Colonic mucosa (tissue), 4 donors: ENCODE measurements around the gene PCSK5. TPM values are rescaled to one million over a fixed set of nuclear protein-coding genes. Genes with fewer than 3 reads are reported as not detected.

Experiments
- DNase-seq: peaks from one replicate; pipeline ENCODE4 v3.0.0-alpha.2; 2020
- H3K27ac ChIP-seq: fragments of 200-600 bp; one replicate; pipeline ENCODE4 v1.8.0; 2021
- H3K27me3 ChIP-seq: fragments of 200-600 bp; one replicate; pipeline ENCODE4 v1.8.0; 2021
- H3K36me3 ChIP-seq: fragments of 200-600 bp; one replicate; pipeline ENCODE4 v1.8.0; 2021
- H3K4me1 ChIP-seq: fragments of 200-600 bp; one replicate; pipeline ENCODE4 v1.8.0; 2021; ENCODE audit warnings: mild to moderate bottlenecking
- H3K4me3 ChIP-seq: fragments of 200-600 bp; one replicate; pipeline ENCODE4 v1.8.0; 2021
- H3K9ac ChIP-seq, 2 donors: one replicate each; pipeline ENCODE4 v1.7.0; 2013; ENCODE audit warnings: control low read depth in 2 of 2, low read depth in 2 of 2, low read length in 2 of 2
- H3K9me3 ChIP-seq: fragments of 200-600 bp; one replicate; pipeline ENCODE4 v1.8.0; 2021
- intact Hi-C: fragments of 100-400 bp; cut with DNase I; formaldehyde crosslinking; loops from one replicate; pipeline ENCODE4 v1.14.1; 2022
- total RNA-seq, 2 donors: library from RNA; stranded (reverse); fragmentation: NEBNext Ultra II Directional in 1 of 2; extraction: Animal tissue kit (Norgen Biotek cat#: 25700) in 1 of 2; gene quantifications; one replicate each; pipeline ENCODE4 v1.2.1, GENCODE V29; 2021
- TF ChIP-seq, protein P1 (sequence below): fragments of 200-600 bp; IDR thresholded peaks from one replicate; pipeline ENCODE4 v1.8.0; 2022; ENCODE audit warnings: antibody characterized with exemption, mild to moderate bottlenecking
- donor health status: healthy.
- donor health status: DM: no; HTN: no; CAD: no.
- donor health status: DM: no; HTN: no; CAD: no.

PCSK5 gene
- total RNA-seq, 2 donors from 2014 or later = 36.7 to 55.3 TPM

DNA sequence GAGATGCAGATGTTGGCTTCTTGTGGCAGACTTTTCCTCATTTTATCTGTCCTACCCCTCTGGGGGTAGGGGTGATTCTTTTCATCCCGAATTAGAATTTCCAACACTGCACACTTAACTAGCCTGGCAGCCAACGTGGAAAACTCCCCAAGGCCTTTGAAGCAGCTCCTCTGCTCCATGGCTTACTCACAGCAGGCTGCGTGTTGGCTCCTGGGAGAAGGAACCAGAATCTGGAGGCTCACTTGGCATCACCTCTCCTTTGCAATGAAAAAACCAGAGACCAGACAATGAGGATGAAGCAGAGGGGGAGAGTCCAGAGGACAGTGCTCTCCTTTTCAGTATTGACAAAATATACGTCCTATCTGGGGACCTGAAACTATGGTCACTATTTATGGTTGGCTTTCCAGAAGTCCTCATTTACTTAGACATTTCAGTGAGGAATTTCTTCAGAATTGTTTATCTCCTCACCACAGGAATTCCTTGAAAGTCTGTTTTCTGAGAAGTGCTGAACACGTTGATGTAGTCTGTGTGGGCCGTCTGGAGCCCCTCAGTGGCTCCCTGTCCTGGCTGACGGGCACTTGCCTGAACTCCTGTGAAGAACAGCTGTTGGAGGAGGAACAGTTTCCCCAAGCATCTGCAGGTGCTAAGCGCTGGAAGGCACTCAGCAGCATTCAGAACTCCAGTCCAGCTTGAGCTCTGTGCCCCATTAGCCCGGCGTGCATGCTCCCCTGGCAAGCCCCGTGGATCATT lies 272.5 kb downstream of the PCSK5 start:
- Histone ChIP-seq H3K9me3 (no peaks in the 10 kb centered on the region), H3K4me3 (no peak overlapping the region), H3K4me1 (no peaks in the 10 kb centered on the region), H3K9ac (no peak overlapping the region), H3K36me3 (no peaks in the 10 kb centered on the region), H3K27ac (no peak overlapping the region), H3K27me3 (no peaks in the 10 kb centered on the region)
- DNase-seq = no peak
- TF ChIP-seq, protein P1, sequence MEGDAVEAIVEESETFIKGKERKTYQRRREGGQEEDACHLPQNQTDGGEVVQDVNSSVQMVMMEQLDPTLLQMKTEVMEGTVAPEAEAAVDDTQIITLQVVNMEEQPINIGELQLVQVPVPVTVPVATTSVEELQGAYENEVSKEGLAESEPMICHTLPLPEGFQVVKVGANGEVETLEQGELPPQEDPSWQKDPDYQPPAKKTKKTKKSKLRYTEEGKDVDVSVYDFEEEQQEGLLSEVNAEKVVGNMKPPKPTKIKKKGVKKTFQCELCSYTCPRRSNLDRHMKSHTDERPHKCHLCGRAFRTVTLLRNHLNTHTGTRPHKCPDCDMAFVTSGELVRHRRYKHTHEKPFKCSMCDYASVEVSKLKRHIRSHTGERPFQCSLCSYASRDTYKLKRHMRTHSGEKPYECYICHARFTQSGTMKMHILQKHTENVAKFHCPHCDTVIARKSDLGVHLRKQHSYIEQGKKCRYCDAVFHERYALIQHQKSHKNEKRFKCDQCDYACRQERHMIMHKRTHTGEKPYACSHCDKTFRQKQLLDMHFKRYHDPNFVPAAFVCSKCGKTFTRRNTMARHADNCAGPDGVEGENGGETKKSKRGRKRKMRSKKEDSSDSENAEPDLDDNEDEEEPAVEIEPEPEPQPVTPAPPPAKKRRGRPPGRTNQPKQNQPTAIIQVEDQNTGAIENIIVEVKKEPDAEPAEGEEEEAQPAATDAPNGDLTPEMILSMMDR = no peak
- intact Hi-C loops = no loop called here

DNA sequence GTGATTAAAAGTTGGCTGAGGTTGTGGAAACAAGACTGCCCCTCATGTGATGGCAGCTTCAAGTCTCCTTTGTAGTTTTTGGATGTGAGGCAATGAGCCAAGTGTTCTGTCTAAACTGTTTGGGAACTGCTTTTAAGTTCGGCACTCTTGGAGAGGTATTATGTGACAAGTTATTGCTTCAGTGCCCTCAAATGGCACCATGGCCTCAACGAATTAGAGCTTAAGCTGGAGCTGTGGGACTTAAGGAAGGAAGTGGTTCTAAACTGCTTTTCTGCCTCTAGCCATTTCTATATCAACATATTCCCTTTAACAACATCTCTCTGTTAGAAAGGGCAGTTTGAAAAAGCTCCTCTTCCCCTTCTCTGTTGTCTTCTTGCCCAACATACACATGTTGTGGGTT lies 276.1 kb downstream of the PCSK5 start:
- H3K9me3 ChIP-seq = no peaks in the 10 kb centered on the region
- no peaks in the 10 kb centered on the region for H3K4me1 ChIP-seq
- no peaks in the 10 kb centered on the region for H3K36me3 ChIP-seq
- no peak overlapping the region for H3K4me3 ChIP-seq
- intact Hi-C loops = no loop called here
- TF ChIP-seq, protein P1 = no peak
- no peak overlapping the region for H3K27ac ChIP-seq
- no peaks in the 10 kb centered on the region for H3K27me3 ChIP-seq
- H3K9ac ChIP-seq = no peak overlapping the region
- no peak for DNase-seq

DNA sequence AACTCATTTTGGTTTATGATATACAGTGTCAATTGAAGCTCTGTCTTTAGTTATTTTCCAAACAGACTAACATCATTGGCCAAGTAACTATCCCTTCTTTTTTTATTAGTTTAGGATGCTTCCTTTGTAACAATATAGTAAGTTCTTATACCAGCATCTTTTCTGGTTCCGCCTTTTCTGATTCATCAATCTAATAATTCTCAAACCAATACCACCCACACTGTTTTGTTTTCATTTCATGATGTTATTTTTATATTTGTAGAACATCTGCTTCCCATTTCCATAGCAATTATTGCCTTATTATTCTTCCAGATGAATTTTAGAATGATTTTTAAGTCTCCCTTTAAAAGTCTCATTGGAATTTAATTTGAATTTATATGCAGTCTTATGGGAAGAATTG lies 285.7 kb downstream of the PCSK5 start:
- intact Hi-C loops = no loop called here
- no peak overlapping the region for H3K4me3 ChIP-seq
- H3K9me3 ChIP-seq = no peaks in the 10 kb centered on the region
- no peaks in the 10 kb centered on the region for H3K36me3 ChIP-seq
- H3K27ac ChIP-seq = no peak overlapping the region
- no peaks in the 10 kb centered on the region for H3K4me1 ChIP-seq
- no peak overlapping the region for H3K9ac ChIP-seq
- TF ChIP-seq, protein P1 = no peak
- DNase-seq = no peak
- no peaks in the 10 kb centered on the region for H3K27me3 ChIP-seq

DNA sequence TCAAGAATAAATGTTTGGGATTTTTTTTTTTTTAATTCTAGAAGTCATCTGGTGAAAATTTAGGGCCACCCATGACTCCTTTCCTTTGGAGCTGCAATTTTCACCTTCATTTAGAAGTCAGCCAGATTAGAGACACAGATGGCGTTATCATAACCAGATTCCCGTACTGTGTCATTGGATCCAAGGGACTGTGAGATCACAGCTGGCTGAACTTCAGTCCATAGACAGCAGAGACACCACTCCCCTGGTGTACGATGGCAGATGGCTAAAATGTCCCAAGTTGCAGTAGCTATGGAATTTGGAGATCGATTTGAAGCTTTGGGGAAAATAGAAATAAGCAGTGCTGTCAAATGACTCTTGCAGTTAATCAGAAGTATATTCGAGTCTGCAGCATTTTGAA lies 287.5 kb downstream of the PCSK5 start:
- Histone ChIP-seq H3K9ac (no peak overlapping the region), H3K4me3 (no peak overlapping the region), H3K27ac (no peak overlapping the region), H3K9me3 (no peaks in the 10 kb centered on the region), H3K4me1 (no peaks in the 10 kb centered on the region), H3K27me3 (no peaks in the 10 kb centered on the region), H3K36me3 (no peaks in the 10 kb centered on the region)
- DNase-seq = no peak
- TF ChIP-seq, protein P1 = no peak
- intact Hi-C loops = no loop called here

DNA sequence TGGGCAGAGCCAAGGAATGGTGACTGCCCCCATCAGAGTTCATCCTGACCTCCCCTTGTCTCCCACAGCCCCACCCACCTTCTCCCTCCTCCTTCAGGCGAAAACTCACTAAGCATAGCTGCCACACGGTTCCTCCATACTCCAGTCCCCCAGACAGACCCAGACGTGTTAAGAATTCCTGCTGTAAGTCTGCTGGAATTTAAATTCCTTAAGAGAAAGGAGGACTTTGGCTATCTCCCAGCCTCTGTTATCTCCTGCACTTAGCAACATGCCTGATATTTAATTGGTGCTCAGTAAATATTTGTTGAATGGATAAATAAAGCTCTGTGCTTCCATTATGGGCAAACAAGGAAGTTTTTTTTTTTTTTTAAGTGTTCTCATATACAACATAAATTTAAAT lies 290.1 kb downstream of the PCSK5 start:
- intact Hi-C loops = no loop called here
- no peak for DNase-seq
- Histone ChIP-seq H3K4me1 (no peaks in the 10 kb centered on the region), H3K27ac (no peak overlapping the region), H3K9ac (no peak overlapping the region), H3K36me3 (no peaks in the 10 kb centered on the region), H3K9me3 (no peaks in the 10 kb centered on the region), H3K4me3 (no peak overlapping the region), H3K27me3 (no peaks in the 10 kb centered on the region)
- TF ChIP-seq, protein P1 = no peak
